HEK293 (cell line): ENCODE data around the gene ERH.

Source experiments
- CTCF ChIA-PET: fragments of 350-600 bp; formaldehyde crosslinking; extraction: SDS; loops from one replicate; lab custom pipeline; 2021; ENCODE audit warnings: antibody characterized with exemption; lab: Yijun Ruan, JAX
- POLR2A ChIA-PET: fragments of 300-600 bp; formaldehyde crosslinking; extraction: SDS; loops from one replicate; lab custom pipeline; 2020; ENCODE audit warnings: antibody characterized with exemption, inconsistent platforms; lab: Yijun Ruan, JAX
- H3K27ac ChIP-seq: fragments of 200-500 bp; sonication (Bioruptor generic); 2 replicates; pipeline ENCODE4 v1.5.1; 2014; ENCODE audit warnings: low read depth, low read length, control low read depth, inconsistent platforms; ENCODE audit errors: extremely low read depth
- H3K36me3 ChIP-seq, 2 experiments: fragments of 200-500 bp in 1 of 2; sonication (Bioruptor generic) in 1 of 2; 1 replicate in 1 of 2; 2 replicates in 1 of 2; pipeline ENCODE4 v1.5.1; 2014 to 2017; ENCODE audit warnings: inconsistent platforms in 2 of 2, low read length in 2 of 2; ENCODE audit not compliant: control insufficient read depth in 2 of 2, insufficient read depth in 1 of 2
- H3K4me1 ChIP-seq: fragments of 200-500 bp; sonication (Bioruptor generic); 2 replicates; pipeline ENCODE4 v1.5.1; 2014; ENCODE audit warnings: mild to moderate bottlenecking, low read length, inconsistent platforms; ENCODE audit not compliant: control insufficient read depth, insufficient read depth
- H3K4me3 ChIP-seq: 2 replicates; pipeline ENCODE4 v1.5.1; 2011; ENCODE audit warnings: low read depth, mild to moderate bottlenecking, control low read depth, low read length, moderate library complexity
- H3K9me3 ChIP-seq: fragments of 200-500 bp; sonication (Bioruptor generic); 2 replicates; pipeline ENCODE4 v1.5.1; 2014; ENCODE audit warnings: low read depth, low read length, inconsistent platforms; ENCODE audit not compliant: control insufficient read depth, insufficient read depth
- KLF1 ChIP-seq: fragments of 450-650 bp; formaldehyde crosslinking; IDR thresholded peaks from 2 replicates; pipeline ENCODE4 v1.5.1; 2016; ENCODE audit warnings: missing biosample characterization, missing genetic modification characterization
- PRDM10 ChIP-seq: fragments of 450-650 bp; formaldehyde crosslinking; IDR thresholded peaks from 2 replicates; pipeline ENCODE4 v1.5.1; 2016; ENCODE audit warnings: missing biosample characterization, missing genetic modification characterization
- SALL2 ChIP-seq: fragments of 450-650 bp; formaldehyde crosslinking; IDR thresholded peaks from 2 replicates; pipeline ENCODE4 v1.5.0; 2017; ENCODE audit warnings: missing biosample characterization, mild to moderate bottlenecking, missing genetic modification characterization, borderline replicate concordance
- SP3 ChIP-seq: fragments of 450-650 bp; formaldehyde crosslinking; IDR thresholded peaks from 2 replicates; pipeline ENCODE4 v1.5.1; 2016; ENCODE audit warnings: missing biosample characterization, missing genetic modification characterization
- SP7 ChIP-seq: fragments of 450-650 bp; formaldehyde crosslinking; IDR thresholded peaks from 2 replicates; pipeline ENCODE4 v1.5.1; 2016; ENCODE audit warnings: missing biosample characterization, missing genetic modification characterization
- TRIM28 ChIP-seq: IDR thresholded peaks from 2 replicates; pipeline ENCODE4 v1.6.1; 2011; ENCODE audit warnings: low read length, control low read depth, borderline replicate concordance
- YY1 ChIP-seq: fragments of 450-650 bp; formaldehyde crosslinking; IDR thresholded peaks from 2 replicates; pipeline ENCODE4 v1.5.1; 2018; ENCODE audit warnings: missing biosample characterization, missing genetic modification characterization
- YY2 ChIP-seq: fragments of 450-650 bp; formaldehyde crosslinking; IDR thresholded peaks from 2 replicates; pipeline ENCODE4 v1.5.1; 2016; ENCODE audit warnings: missing biosample characterization, missing genetic modification characterization
- ZBTB1 ChIP-seq: fragments of 450-650 bp; formaldehyde crosslinking; IDR thresholded peaks from 2 replicates; pipeline ENCODE4 v1.5.1; 2016; ENCODE audit warnings: missing biosample characterization, missing genetic modification characterization
- ZBTB8A ChIP-seq: fragments of 450-650 bp; formaldehyde crosslinking; IDR thresholded peaks from 2 replicates; pipeline ENCODE4 v1.5.1; 2016; ENCODE audit warnings: missing biosample characterization, missing genetic modification characterization
- ZNF138 ChIP-seq: fragments of 450-650 bp; formaldehyde crosslinking; IDR thresholded peaks from 2 replicates; pipeline ENCODE4 v1.5.1; 2016; ENCODE audit warnings: missing biosample characterization, missing genetic modification characterization, borderline replicate concordance
- ZNF16 ChIP-seq: fragments of 450-650 bp; formaldehyde crosslinking; IDR thresholded peaks from 2 replicates; pipeline ENCODE4 v1.5.1; 2016; ENCODE audit warnings: low read depth, missing biosample characterization, missing genetic modification characterization
- ZNF2 ChIP-seq: fragments of 450-650 bp; formaldehyde crosslinking; IDR thresholded peaks from 2 replicates; pipeline ENCODE4 v1.5.1; 2016; ENCODE audit warnings: missing biosample characterization, missing genetic modification characterization
- ZNF211 ChIP-seq: fragments of 450-650 bp; formaldehyde crosslinking; IDR thresholded peaks from 2 replicates; pipeline ENCODE4 v1.5.1; 2016; ENCODE audit warnings: low read depth, missing biosample characterization, missing genetic modification characterization
- ZNF239 ChIP-seq: fragments of 450-650 bp; formaldehyde crosslinking; IDR thresholded peaks from 2 replicates; pipeline ENCODE4 v1.5.1; 2016; ENCODE audit warnings: missing biosample characterization, missing genetic modification characterization
- ZNF37A ChIP-seq: fragments of 450-650 bp; IDR thresholded peaks from 2 replicates; pipeline ENCODE4 v1.5.1; 2018; ENCODE audit warnings: missing biosample characterization, missing genetic modification characterization
- ZNF433 ChIP-seq: fragments of 450-650 bp; formaldehyde crosslinking; IDR thresholded peaks from 2 replicates; pipeline ENCODE4 v1.5.1; 2016; ENCODE audit warnings: missing biosample characterization, missing genetic modification characterization, low read depth
- ZNF510 ChIP-seq: fragments of 450-650 bp; formaldehyde crosslinking; IDR thresholded peaks from 2 replicates; pipeline ENCODE4 v1.5.1; 2018; ENCODE audit warnings: mild to moderate bottlenecking, missing genetic modification characterization, missing biosample characterization; ENCODE audit not compliant: insufficient replicate concordance
- ZNF555 ChIP-seq: fragments of 450-650 bp; formaldehyde crosslinking; conservative IDR thresholded peaks from 2 replicates; pipeline ENCODE4 v1.5.1; 2017; ENCODE audit warnings: missing biosample characterization, mild to moderate bottlenecking, missing genetic modification characterization, inconsistent platforms
- ZNF571 ChIP-seq: fragments of 450-650 bp; formaldehyde crosslinking; IDR thresholded peaks from 2 replicates; pipeline ENCODE4 v1.5.0; 2017; ENCODE audit warnings: missing biosample characterization, missing genetic modification characterization
- ZNF585B ChIP-seq: fragments of 450-650 bp; formaldehyde crosslinking; IDR thresholded peaks from 2 replicates; pipeline ENCODE4 v1.5.1; 2016; ENCODE audit warnings: missing biosample characterization, missing genetic modification characterization
- ZNF623 ChIP-seq: fragments of 450-650 bp; formaldehyde crosslinking; IDR thresholded peaks from 2 replicates; pipeline ENCODE4 v1.5.1; 2016; ENCODE audit warnings: missing biosample characterization, missing genetic modification characterization
- ZNF664 ChIP-seq: fragments of 450-650 bp; formaldehyde crosslinking; IDR thresholded peaks from 2 replicates; pipeline ENCODE4 v1.5.1; 2016; ENCODE audit warnings: missing biosample characterization, missing genetic modification characterization
- ZNF792 ChIP-seq: fragments of 450-650 bp; formaldehyde crosslinking; IDR thresholded peaks from 2 replicates; pipeline ENCODE4 v1.5.1; 2016; ENCODE audit warnings: missing biosample characterization, missing genetic modification characterization
- ZSCAN30 ChIP-seq: fragments of 450-650 bp; IDR thresholded peaks from 2 replicates; pipeline ENCODE4 v1.5.1; 2018; ENCODE audit warnings: missing biosample characterization, mild to moderate bottlenecking, missing genetic modification characterization, moderate library complexity
- TF ChIP-seq, protein P1 (sequence below): fragments of 450-650 bp; formaldehyde crosslinking; IDR thresholded peaks from 2 replicates; pipeline ENCODE4 v1.5.1; 2016; ENCODE audit warnings: missing biosample characterization, missing genetic modification characterization
- TF ChIP-seq, protein P2 (sequence below): fragments of 450-650 bp; formaldehyde crosslinking; IDR thresholded peaks from 2 replicates; pipeline ENCODE4 v1.5.1; 2017; ENCODE audit warnings: missing biosample characterization, mild to moderate bottlenecking, missing genetic modification characterization, moderate library complexity
- TF ChIP-seq, protein P3 (sequence below): fragments of 450-650 bp; formaldehyde crosslinking; IDR thresholded peaks from 2 replicates; pipeline ENCODE4 v1.5.1; 2016; ENCODE audit warnings: missing biosample characterization, missing genetic modification characterization

The ERH gene

DNA sequence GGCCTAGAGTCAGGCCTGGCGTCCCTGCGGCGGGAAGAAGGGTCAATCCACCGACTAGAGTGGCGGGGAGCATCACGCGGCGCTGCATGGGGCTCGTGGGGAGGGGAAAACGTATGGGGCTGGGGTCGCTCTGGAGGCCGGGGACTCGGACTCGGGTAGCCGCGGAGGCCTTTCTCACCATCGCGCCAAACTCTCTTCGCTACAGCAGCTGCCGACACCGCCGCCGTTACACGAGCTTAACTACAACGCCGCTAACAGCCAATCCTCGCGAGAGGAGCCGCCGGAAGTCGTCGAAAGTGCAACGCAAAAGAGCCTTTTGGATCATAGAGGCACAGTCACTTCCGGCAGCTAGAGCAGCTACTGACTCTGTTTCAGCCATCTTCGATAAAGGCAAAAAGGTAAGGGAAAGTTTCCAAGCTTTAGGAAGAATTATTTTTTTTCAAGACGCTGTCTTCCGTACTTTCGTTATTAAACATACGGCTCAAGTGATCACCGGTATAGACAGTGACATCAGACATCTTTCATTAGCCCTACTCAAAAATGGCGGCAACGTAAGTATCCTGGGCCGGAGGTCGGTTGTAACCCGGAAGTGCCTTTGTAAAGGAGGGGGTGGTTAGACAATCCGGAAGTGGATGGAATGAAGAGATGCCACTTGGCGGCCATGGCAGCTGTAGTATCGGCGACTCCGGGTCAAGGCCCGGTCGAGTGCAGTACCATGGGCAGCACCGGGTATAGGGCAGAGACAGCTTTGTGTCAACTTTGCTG is at the start of gene ERH, which contains the start of gene SLC39A9:
TSS of gene ERH (minus strand) at position 247 of the 765 bp plus-strand sequence. CDS start at position 181, 66 bp downstream.
TSS of gene SLC39A9 (plus strand) at position 640 of the 765 bp plus-strand sequence. CDS start 678 bp downstream, outside the sequence.
- ChIA-PET POLR2A (interaction anchor here (0.6 to 2.2 kb wide), 19 partner anchors 8 to 369 kb away, joined by 3 to 8 read pairs (median 4); partner anchors contain the start of genes EXD2, GALNT16 and SRSF5), CTCF (interaction anchor here (0.7 to 1.7 kb wide), 4 partner anchors 61 to 176 kb away, joined by 3 to 6 read pairs (median 4); partner anchors contain the start of gene GALNT16)
- Histone ChIP-seq H3K36me3 (peaks cover 30 to 38% of the 10 kb centered on the region in 2 experiments), H3K9me3 (no peaks in the 10 kb centered on the region), H3K4me1 (peaks cover 19% of the 10 kb centered on the region), H3K27ac (peak within 1 kb of the TSS; percentile 91), H3K4me3 (peak within 1 kb of the TSS; percentile 71)
- no peak for TF ChIP-seq SALL2 (tag by site-specific recombination)
- TF ChIP-seq ZNF138 (tag by site-specific recombination) = no peak
- no peak for TF ChIP-seq ZNF555 (tag by site-specific recombination)
- no peak for TF ChIP-seq KLF1
- peak; percentile 58 for TF ChIP-seq ZBTB8A (tag by site-specific recombination)
- peak; percentile 98 for TF ChIP-seq YY1 (tag by site-specific recombination)
- TF ChIP-seq SP7 (tag by site-specific recombination) = peak; percentile 68; the same call in 1 of the 2 replicates
- TF ChIP-seq, protein P1, sequence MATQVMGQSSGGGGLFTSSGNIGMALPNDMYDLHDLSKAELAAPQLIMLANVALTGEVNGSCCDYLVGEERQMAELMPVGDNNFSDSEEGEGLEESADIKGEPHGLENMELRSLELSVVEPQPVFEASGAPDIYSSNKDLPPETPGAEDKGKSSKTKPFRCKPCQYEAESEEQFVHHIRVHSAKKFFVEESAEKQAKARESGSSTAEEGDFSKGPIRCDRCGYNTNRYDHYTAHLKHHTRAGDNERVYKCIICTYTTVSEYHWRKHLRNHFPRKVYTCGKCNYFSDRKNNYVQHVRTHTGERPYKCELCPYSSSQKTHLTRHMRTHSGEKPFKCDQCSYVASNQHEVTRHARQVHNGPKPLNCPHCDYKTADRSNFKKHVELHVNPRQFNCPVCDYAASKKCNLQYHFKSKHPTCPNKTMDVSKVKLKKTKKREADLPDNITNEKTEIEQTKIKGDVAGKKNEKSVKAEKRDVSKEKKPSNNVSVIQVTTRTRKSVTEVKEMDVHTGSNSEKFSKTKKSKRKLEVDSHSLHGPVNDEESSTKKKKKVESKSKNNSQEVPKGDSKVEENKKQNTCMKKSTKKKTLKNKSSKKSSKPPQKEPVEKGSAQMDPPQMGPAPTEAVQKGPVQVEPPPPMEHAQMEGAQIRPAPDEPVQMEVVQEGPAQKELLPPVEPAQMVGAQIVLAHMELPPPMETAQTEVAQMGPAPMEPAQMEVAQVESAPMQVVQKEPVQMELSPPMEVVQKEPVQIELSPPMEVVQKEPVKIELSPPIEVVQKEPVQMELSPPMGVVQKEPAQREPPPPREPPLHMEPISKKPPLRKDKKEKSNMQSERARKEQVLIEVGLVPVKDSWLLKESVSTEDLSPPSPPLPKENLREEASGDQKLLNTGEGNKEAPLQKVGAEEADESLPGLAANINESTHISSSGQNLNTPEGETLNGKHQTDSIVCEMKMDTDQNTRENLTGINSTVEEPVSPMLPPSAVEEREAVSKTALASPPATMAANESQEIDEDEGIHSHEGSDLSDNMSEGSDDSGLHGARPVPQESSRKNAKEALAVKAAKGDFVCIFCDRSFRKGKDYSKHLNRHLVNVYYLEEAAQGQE (tag by site-specific recombination) = peak; percentile 95
- TF ChIP-seq ZSCAN30 = no peak
- no peak for TF ChIP-seq ZNF16
- TF ChIP-seq SP3 (tag by site-specific recombination) = peak; percentile 87
- TF ChIP-seq ZNF433 (tag by site-specific recombination) = no peak
- no peak for TF ChIP-seq ZNF37A (tag by site-specific recombination)
- TF ChIP-seq ZNF585B = no peak
- TF ChIP-seq, protein P2, sequence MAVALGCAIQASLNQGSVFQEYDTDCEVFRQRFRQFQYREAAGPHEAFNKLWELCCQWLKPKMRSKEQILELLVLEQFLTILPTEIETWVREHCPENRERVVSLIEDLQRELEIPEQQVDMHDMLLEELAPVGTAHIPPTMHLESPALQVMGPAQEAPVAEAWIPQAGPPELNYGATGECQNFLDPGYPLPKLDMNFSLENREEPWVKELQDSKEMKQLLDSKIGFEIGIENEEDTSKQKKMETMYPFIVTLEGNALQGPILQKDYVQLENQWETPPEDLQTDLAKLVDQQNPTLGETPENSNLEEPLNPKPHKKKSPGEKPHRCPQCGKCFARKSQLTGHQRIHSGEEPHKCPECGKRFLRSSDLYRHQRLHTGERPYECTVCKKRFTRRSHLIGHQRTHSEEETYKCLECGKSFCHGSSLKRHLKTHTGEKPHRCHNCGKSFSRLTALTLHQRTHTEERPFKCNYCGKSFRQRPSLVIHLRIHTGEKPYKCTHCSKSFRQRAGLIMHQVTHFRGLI (tag by site-specific recombination) = no peak; the same call in 1 of the 2 replicates
- no peak for TF ChIP-seq ZBTB1 (tag by site-specific recombination)
- TF ChIP-seq ZNF239 = no peak
- no peak for TF ChIP-seq ZNF211
- TF ChIP-seq ZNF571 = no peak
- TF ChIP-seq ZNF664 = no peak
- TF ChIP-seq TRIM28 = peak; percentile 82; the same call in 1 of the 2 replicates
- no peak for TF ChIP-seq ZNF510 (tag by site-specific recombination)
- TF ChIP-seq YY2 (tag by site-specific recombination) = peak; percentile 97
- TF ChIP-seq ZNF623 (tag by site-specific recombination) = no peak
- TF ChIP-seq, protein P3, sequence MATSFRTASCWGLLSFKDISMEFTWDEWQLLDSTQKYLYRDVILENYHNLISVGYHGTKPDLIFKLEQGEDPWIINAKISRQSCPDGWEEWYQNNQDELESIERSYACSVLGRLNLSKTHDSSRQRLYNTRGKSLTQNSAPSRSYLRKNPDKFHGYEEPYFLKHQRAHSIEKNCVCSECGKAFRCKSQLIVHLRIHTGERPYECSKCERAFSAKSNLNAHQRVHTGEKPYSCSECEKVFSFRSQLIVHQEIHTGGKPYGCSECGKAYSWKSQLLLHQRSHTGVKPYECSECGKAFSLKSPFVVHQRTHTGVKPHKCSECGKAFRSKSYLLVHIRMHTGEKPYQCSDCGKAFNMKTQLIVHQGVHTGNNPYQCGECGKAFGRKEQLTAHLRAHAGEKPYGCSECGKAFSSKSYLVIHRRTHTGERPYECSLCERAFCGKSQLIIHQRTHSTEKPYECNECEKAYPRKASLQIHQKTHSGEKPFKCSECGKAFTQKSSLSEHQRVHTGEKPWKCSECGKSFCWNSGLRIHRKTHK (tag by site-specific recombination) = no peak
- peak; percentile 65; the same call in 1 of the 2 replicates for TF ChIP-seq ZNF2
- no peak for TF ChIP-seq PRDM10 (tag by site-specific recombination)
- TF ChIP-seq ZNF792 (tag by site-specific recombination) = no peak
